HG02938 (cell line): Measurements from ENCODE around the gene PPFIA4.

Experiments used
- ATAC-seq: cut with Tn5 transposase; IDR thresholded peaks from one replicate; pipeline ENCODE4 v1.9.1; 2021; ENCODE audit warnings: mild to moderate bottlenecking, moderate library complexity; ENCODE audit not compliant: unreplicated experiment

Gene PPFIA4

GRCh38 chr1:203039609-203040512, 13.6 kb downstream of the PPFIA4 start:
- ATAC-seq: no peak

GRCh38 chr1:203040513-203041275, 14.4 kb downstream of the PPFIA4 start:
- no peak for ATAC-seq

DNA sequence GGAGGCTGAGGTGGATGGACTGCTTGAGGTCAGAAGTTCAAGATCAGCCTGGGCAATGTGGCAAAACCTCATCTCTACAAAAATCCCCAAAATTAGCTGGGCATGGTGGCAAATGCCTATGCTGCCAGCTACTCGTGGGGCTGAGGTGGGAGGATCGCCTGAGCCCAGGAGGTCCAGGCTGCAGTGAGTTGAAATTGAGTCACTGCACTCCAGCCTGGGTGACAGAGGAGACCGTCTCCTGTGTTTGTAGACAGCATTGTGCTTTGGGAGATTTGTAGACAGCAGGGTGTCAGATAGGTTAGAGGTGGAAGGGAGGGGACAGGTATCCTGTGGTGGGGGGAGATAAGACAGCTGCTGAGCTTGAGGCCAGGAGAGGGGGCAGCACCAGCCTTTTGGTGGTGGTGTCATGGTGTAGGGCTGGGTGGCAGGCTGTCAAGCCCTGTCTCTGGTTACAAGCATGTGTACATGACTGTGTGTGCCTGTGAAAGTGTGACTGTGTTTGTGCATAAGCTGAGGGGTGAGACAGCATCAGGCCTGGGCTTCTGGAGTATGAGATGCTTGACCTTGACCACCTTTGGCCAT, 15.2 kb downstream of the PPFIA4 start:
- ATAC-seq: no peak

- no peak for ATAC-seq
Measured at GRCh38 chr1:203043830-203044545, 17.7 kb downstream of the PPFIA4 start.

- ATAC-seq: no peak
Measured at GRCh38 chr1:203044546-203045250, 18.4 kb downstream of the PPFIA4 start.

DNA sequence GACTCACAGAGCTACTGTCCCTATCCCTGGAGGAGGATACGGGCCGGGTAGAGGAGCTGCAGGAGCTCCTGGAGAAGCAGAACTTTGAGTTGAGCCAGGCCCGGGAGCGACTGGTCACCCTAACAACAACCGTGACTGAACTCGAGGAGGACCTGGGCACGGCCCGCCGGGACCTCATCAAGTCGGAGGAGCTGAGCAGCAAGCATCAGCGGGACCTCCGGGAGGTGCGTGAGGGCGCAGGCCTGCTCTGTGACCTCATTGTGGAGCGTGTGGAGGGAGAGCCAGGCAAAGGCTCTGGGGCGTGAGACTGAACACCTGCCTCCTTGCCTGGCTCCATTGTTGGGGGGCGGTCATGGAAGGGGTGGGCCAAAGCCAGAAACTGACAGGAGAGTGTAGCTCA, 19.0 kb downstream of the PPFIA4 start:
- ATAC-seq: no peak

DNA sequence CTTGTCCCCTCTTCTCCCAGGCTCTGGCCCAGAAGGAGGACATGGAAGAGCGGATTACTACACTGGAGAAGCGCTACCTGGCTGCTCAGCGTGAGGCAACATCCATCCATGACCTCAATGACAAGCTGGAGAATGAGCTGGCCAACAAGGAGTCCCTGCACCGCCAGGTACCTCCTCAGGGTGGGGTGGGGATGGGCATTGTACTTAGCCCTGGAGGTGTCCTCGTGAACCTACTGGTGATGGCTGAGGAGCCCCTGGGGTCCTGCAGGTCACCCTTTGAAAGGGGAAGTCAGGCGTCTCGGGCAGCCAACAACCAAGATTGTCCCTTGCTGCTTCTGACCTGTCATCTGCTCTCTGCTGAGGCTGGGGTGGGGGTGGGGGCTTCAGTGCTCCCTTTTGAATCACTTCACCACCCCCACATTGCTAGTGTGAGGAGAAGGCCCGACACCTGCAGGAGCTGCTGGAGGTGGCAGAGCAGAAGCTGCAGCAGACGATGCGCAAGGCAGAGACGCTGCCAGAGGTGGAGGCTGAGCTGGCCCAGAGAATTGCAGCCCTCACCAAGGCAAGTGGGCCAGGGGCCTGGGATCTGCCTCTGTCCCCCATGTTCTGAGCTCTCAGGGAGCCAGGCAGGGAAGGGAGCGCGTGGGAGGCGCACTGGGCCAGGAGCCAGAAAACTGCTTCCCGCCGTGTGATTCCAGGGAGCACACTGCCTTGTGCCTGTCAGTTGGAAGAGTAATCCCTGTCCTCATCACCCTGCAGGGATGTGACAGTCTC, 19.7 kb downstream of the PPFIA4 start:
- no peak for ATAC-seq

DNA sequence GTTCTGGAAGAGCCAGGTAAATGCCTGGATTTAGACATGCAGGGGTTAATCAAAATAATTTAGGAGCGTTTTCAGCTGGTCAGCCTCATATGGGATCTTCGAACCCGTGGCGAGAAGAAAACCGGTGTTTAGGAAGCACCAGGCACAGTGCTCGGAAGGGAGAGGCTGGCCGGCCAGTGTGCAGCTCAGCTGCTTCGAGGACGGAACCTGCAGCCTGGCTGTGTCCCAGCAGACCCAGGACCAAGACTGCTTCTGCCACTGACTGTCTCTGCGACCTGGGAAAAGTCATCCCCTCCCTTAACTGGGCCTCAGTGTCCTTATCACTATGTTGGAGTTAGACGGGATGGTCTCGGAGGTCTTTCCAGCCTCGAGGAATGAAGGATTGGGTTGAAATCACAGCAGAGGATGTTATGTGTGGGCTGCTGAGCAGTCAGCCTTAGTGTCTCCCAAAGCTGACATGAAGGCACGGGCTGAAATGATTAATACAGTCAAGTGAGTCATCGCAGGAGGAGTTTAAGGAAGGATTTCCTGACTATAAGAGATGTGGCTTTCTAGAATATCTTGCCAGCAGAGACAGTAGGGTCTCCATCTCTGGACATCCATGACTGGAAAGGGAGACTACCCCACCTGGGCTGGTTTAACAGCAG, 20.8 kb downstream of the PPFIA4 start:
- no peak for ATAC-seq

- ATAC-seq: no peak
Measured at GRCh38 chr1:203048086-203048485, 21.8 kb downstream of the PPFIA4 start.

DNA sequence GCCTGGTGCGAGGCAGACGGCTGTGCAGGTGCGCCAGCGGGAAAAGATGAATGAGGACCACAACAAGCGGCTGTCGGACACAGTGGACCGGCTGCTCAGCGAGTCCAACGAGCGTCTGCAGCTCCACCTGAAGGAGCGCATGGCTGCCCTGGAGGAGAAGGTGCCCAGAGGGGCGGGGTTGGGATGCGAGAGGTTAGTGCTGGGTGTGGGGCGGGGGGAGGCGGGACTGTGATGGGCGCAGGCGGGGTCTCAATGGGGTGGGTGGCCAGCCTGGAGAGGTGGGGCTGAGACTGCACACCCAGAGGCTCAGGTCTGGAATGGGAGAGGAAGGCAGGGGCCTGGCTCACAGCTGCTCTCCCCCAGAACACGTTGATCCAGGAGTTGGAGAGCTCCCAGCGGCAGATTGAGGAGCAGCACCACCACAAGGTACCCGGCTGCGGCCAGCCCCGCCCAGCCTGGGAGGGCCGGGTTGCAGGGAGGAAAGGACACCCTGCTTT, 22.3 kb downstream of the PPFIA4 start:
- no peak for ATAC-seq

- ATAC-seq: no peak
Measured at GRCh38 chr1:203049077-203049476, 22.8 kb downstream of the PPFIA4 start.

GRCh38 chr1:203049576-203050180, 23.4 kb downstream of the PPFIA4 start:
- no peak for ATAC-seq

- ATAC-seq: no peak
Measured at GRCh38 chr1:203050826-203051225, 24.5 kb downstream of the PPFIA4 start.

GRCh38 chr1:203051841-203052324, 25.6 kb downstream of the PPFIA4 start:
- ATAC-seq: no peak

DNA sequence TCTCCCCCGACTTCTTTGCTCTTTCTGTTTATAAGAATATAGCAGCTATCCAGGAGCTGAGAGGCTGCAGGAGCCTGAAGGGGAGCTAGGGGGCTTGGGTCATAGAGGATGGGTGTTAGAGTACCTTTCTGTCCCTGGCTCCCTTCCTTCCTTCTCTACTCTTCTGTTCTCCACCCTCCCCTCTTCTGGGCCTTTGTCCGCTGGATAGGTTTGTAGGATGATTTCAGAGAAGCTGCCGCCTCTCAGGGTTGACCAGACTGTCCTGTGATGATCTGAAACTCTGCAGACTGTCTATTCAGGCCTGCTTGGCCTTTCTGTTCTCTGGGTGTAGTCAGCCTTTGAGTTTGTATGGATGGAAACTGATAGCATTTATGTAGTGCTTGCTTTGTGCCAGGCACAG, 26.3 kb downstream of the PPFIA4 start:
- no peak for ATAC-seq

DNA sequence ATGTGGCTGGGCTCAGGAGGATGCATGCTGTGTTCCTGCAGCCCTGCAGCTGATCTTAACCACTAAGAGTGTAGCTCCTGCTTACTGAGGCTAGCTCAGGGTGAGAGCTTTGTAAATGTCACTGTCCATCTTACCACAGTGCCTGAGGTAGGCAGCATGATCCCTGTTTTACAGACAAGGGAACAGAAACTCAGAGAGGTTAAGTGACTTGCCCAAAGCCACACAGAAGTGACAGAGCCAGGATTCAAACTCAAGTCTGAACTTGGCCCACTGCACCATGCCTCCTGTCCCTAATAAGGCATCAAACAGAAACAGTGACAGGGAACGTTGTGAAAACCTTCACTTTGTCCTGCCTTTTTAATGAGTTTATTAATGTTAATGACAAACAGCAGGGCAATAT, 27.9 kb downstream of the PPFIA4 start:
- no peak for ATAC-seq

GRCh38 chr1:203054642-203055041, 28.4 kb downstream of the PPFIA4 start:
- ATAC-seq: no peak

DNA sequence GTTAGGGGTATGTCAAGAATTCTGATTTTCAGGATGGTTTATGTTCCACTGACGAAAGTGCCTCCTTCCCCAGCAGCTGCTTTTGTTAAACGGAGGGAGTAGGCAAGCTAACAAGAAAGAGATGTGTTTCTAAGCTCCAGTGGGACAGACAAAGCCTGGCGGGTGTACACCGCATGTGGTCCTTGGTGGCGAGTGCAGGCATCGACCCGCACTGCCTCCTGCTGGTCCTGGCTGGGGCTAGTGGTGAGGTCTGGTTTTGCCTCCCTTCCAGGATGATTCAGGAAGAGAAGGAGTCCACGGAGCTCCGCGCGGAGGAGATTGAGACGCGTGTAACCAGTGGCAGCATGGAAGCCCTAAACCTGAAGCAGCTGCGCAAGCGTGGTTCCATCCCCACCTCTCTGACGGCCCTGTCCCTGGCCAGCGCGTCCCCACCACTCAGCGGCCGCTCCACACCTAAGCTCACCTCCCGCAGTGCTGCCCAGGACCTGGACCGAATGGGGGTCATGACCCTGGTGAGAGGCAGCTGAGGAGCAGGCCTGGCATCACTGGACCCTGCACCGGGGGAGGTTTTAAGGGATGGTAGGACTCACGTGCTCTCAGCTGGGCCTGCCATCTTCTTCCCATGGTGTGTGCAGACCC, 29.0 kb downstream of the PPFIA4 start:
- no peak for ATAC-seq
